Occipital lobe (tissue), 3 donors: ENCODE measurements around the gene GOLGA8Q. TPM values are rescaled to one million over a fixed set of nuclear protein-coding genes. Genes with fewer than 3 reads are reported as not detected.
"Not testable (repeated sequence)": the region's sequence is repeated elsewhere in the genome, so short reads cannot be mapped to it uniquely, and the experiment has no call there.

Source experiments
- DNase-seq: peaks from one replicate; lab custom pipeline; 2025; lab: John Stamatoyannopoulos, UW
- small RNA-seq: library from RNA; depleted of rRNA; stranded (forward); fragments of <200 nt; gene quantifications from one replicate; pipeline ENCODE3, GENCODE V24; 2014
- total RNA-seq: library from RNA; depleted of rRNA; stranded (reverse); fragments of >200 nt; gene quantifications from one replicate; pipeline ENCODE4 v1.2.3, GENCODE V29; 2014

Gene GOLGA8Q
- 0.62 TPM for total RNA-seq

- DNase-seq: not testable (repeated sequence)
Observed at GRCh38 chr15:30551750-30552149, at the start of gene GOLGA8Q. Gene GOLGA8Q (plus strand): TSS chr15:30552050. CDS start chr15:30552078, 28 bp downstream.

DNA sequence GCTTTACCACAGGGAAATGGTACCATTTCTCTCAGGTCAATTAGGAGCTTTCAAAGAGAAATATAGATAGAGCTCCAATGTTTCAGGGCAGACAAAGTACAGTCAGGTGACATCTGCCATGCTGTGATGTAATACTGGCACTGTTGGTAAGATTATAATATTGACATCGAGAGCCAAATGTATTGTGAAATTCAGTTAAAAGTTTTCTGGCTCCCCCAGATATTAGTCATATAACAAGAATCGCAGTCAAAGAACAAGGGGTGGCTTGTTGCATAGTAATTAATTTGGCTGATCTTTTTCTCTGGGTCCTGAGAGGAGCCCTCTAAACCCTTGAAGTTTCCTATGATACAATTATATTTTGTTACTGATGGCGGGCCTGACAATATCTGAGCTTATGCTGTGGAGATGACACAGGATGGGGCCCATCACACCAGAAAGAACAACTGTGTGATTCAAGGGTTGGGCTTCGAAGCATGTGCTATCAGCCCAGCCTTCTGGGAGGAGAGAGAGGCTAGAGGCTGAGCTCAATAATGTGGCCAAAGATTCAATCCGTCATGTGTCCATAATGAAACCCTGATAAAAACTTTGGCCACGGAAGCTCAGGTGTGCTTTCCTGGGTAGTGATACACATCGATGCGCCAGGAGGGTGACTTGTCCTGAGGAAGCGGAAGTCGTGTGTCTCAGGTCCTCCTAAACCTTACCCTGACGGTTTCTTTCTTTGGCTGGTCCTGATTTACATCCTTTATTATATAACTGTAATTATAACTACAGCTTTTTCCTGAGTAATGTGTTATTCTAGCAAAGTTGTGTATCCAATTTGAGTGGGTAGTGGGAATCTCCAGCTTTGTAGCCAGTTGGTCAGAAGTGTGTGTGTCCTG is 48.7 kb upstream of the GOLGA8Q start:
- not testable (repeated sequence) for DNase-seq

DNA sequence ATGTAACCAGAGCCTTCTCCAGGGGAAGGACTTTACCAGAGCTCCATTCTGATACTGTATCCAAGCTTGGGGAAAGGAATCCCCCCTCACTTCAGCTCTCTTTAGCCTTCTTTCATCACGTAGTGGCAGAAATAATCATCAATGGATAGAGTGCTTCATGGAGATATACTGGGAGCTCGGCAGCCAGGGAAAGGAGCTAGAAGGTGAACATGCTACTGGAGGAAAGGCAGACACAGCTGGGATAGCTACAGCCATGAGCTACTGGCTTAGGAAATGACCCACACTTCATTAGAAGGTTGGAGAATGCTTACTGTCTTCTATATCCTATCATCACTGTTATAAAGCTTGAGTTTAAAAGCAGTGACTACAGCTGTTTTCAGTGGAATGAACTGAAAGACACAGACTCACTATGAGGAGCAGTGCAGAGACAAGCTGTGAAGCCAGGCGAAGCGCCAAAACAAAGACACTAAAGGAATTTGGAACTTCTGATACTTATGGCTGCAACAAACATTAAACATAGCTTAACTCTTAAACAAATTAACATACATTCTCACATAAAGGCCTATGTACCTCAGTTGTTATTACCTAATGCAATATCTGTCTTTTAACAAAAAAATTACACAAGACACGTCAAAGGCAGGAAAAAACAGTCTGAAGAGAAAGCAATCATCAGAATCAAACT is 47.5 kb upstream of the GOLGA8Q start:
- DNase-seq: not testable (repeated sequence)

DNA sequence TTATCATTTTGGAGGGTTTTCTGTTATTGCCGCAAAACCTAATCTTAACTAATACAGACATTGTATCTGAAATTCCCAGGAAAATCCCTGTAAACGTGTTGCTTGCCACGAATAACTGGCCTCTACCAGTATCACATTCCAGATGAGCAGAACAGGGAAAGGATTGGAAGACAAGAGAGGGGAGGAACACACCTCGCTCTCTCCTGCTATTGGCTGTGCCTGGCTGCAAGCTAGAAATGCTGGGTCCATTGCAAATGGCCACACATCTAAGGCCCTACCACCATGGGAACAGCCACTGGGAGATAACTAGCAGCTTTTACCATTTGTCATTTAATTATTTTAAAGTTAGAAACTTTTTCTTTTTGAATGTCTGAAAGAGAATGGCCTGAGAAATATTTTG is 37.3 kb upstream of the GOLGA8Q start:
- not testable (repeated sequence) for DNase-seq

DNA sequence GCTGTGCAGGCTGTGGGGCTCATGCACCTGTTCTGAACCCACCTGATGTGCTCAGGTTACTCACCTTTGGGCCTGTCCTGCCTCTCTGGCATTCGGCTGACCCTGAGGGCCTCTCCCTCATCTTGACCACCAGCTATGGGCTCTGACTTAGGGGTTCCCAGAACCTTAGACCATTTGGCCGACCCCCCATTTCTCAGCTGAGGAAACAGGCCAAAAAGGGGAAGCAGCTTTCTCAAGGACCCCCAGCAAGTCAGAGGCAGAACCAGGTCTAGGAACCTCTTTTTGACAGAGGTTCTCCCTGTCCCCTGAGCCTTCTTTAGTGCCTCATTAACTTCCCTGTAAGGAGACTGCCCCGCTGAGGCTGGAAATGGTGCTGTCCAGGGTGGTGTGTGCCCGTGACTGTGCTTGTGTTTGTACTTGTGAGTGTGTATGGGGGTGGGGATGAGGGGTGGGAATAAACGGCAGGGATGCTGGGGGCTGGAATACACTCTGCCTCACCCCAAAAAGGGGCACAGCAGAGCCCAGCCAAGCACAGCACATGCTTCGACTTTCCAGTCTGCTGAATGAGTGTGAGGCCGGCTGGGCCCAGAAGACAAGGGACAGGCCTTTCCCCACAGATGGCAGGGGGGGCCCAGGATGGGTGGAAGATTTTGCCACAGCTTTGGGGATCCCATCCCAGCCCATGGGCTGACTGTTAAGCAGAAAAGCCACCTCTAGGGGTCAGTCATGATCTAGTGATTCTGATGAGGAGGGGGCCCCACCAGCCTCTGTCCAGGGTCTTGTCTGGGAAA is 28.2 kb upstream of the GOLGA8Q start:
- not testable (repeated sequence) for DNase-seq

DNA sequence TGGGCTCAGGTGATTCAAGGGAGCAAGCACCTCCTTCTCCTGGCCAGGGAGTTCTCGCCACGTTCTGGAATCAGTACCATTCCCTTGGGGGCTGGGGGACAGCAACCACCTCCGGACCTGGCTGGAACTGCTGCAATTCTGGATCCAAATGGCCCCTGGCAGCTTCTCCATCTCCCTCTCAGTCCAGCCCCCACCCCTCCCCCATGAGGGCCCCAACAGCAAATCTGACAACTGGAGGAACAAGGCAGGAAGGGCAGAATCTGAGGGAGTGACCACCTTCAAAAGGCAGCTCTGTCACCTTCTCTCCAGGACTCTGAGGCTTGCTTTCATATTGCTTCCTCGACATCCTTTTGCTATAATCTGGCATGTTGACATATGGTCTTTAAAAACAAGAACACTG is 25.9 kb upstream of the GOLGA8Q start:
- not testable (repeated sequence) for DNase-seq

- DNase-seq: not testable (repeated sequence)
Observed at GRCh38 chr15:30529049-30529448, 22.8 kb upstream of the GOLGA8Q start.

DNA sequence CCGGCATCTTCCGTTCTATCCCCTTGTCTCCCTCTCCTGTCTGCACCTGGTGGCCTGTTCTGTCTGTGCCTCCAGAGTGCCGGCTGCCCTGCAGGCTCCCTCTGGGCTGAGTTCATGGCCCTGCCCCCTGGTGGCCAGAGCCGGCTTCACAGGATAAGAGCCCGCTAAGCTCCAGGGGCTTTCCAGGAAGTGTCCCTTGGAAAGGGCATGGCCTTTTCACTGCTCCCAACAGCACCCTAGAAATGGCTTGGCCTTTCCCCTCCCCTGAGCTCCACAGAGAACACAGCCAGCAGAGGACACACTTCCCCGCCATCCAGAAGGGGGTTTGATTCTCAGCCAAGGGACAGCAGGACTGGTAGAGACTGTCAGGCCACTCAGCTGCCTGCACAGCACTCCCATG is 15.1 kb downstream of the GOLGA8Q start:
- not testable (repeated sequence) for DNase-seq

DNA sequence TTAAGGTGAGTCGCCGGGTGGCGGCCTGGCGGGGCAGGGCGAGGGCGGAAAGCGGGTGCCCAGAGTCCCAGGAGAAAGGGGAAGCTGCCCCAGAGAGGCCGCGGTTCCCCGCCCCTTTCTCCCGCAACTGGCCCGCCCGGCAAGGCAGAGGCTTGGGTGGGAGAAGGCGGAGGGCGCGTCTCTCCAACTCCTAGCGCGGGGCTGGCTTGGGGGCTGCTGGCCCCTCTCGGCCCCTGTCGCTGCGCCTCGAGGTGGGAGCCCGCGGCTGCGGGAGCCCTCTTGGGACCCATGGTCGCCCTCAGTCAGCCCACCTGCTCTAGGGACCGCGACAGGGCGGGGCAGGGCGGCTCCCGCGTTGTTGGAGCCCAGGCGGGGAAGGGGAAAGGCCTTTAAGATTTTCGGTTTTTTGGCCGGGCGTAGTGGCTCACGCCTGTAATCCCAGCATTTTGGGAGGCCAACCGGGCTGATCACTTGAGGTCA is 21.2 kb downstream of the GOLGA8Q start:
- DNase-seq: not testable (repeated sequence)

GRCh38 chr15:30579394-30579970 is 27.6 kb downstream of the GOLGA8Q start:
- not testable (repeated sequence) for DNase-seq

- DNase-seq: not testable (repeated sequence)
Observed at GRCh38 chr15:30580716-30581115, 28.9 kb downstream of the GOLGA8Q start.

GRCh38 chr15:30598953-30599352 is 47.1 kb downstream of the GOLGA8Q start:
- DNase-seq: not testable (repeated sequence)

GRCh38 chr15:30603796-30604195 is 51.9 kb downstream of the GOLGA8Q start, which contains the start of gene GOLGA8H:
Gene GOLGA8H (plus strand): TSS chr15:30604028. CDS start chr15:30604126, 98 bp downstream.
- DNase-seq: not testable (repeated sequence)

Small RNA genes lying within 50 kb of the gene (small RNA-seq; reads per million reads assigned to genes)
- gene RF00096: not detected
- gene RN7SL796P: not detected

Other genes with a start within 250 kb of the GOLGA8Q start
- 3.9 TPM for gene CHRFAM7A, start 158.5 kb upstream of the GOLGA8Q start, total RNA-seq
- 0.62 TPM for gene GOLGA8R, start 137.8 kb upstream of the GOLGA8Q start, total RNA-seq
- gene GOLGA8H, start 52.0 kb downstream of the GOLGA8Q start, total RNA-seq: 0.31 TPM